ENCODE results near the gene MAMDC4.

DNA sequence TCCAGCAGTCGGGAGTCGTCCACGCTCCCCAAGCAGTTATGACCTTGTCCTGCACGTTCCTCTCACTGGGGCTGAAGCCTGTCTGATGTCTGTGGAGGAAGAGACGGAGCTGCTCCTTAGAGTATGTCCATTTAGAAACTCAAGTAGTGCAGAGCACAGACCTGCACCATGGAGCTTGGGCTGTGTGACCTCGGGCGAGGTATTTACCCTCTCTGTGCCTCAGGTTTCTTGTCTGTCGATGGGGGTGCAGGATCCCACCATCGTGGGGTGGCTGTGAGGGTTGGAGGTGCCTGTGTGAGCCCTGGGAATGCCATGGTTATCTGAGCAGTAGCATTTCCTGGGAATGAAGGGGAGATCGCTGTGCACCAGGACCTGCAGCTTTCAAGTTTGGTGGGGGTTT is 48.4 kb downstream of the MAMDC4 start:
- TF ChIP-seq, protein P1, sequence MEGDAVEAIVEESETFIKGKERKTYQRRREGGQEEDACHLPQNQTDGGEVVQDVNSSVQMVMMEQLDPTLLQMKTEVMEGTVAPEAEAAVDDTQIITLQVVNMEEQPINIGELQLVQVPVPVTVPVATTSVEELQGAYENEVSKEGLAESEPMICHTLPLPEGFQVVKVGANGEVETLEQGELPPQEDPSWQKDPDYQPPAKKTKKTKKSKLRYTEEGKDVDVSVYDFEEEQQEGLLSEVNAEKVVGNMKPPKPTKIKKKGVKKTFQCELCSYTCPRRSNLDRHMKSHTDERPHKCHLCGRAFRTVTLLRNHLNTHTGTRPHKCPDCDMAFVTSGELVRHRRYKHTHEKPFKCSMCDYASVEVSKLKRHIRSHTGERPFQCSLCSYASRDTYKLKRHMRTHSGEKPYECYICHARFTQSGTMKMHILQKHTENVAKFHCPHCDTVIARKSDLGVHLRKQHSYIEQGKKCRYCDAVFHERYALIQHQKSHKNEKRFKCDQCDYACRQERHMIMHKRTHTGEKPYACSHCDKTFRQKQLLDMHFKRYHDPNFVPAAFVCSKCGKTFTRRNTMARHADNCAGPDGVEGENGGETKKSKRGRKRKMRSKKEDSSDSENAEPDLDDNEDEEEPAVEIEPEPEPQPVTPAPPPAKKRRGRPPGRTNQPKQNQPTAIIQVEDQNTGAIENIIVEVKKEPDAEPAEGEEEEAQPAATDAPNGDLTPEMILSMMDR (IDR thresholded peaks at IDR 0.05): no peak
- no peak for TF ChIP-seq POLR2A (IDR thresholded peaks at IDR 0.05)

Measured in adrenal gland (tissue), 5 donors.